ENCODE results near the gene ST7L.

- TF ChIP-seq CTCF (conservative IDR thresholded peaks at IDR 0.05), result peak; percentile 87
- no peak for TF ChIP-seq EZH2 (IDR thresholded peaks at IDR 0.05; ENCODE audit: low read depth)
Observed at GRCh38 chr1:112614460-112615065, 4.4 kb downstream of the ST7L start.
